ENCODE measurements around the gene HLA-DOA.

GRCh38 chr6:32977272-32977952 is 32.0 kb downstream of the HLA-DOA start:
- TF ChIP-seq ZNF555 (tag by site-specific recombination; conservative IDR thresholded peaks at IDR 0.05) = no peak
- TF ChIP-seq ZBTB7A (tag by site-specific recombination; IDR thresholded peaks at IDR 0.05; ENCODE audit: low read depth) = no peak
- no peak for TF ChIP-seq ZBTB8A (tag by site-specific recombination; IDR thresholded peaks at IDR 0.05)
- peak; percentile 86 for TF ChIP-seq ZNF121 (tag by site-specific recombination; IDR thresholded peaks at IDR 0.05)
- TF ChIP-seq CTCF (tag by site-specific recombination; IDR thresholded peaks at IDR 0.05) = no peak
- no peak for TF ChIP-seq PBX3 (CRISPR knock-in tag; IDR thresholded peaks at IDR 0.05)
- TF ChIP-seq ZBTB10 (tag by site-specific recombination; IDR thresholded peaks at IDR 0.05) = no peak
- TF ChIP-seq BCL11A (tag by site-specific recombination; IDR thresholded peaks at IDR 0.05; ENCODE audit: low read depth) = no peak
- no peak for TF ChIP-seq ZNF138 (tag by site-specific recombination; IDR thresholded peaks at IDR 0.05; ENCODE audit: borderline replicate concordance)
- TF ChIP-seq ZNF335 (tag by site-specific recombination; conservative IDR thresholded peaks at IDR 0.05) = no peak
